GM19467 (cell line): ENCODE data around the gene ITM2C.

ENCODE experiments used
- ATAC-seq: cut with Tn5 transposase; IDR thresholded peaks from one replicate; pipeline ENCODE4 v1.9.1; 2021; ENCODE audit warnings: mild to moderate bottlenecking, moderate library complexity; ENCODE audit not compliant: unreplicated experiment

Gene ITM2C

GRCh38 chr2:230849633-230850357, 14.9 kb upstream of the ITM2C start:
- ATAC-seq = no peak

- ATAC-seq = no peak
Measured at GRCh38 chr2:230850358-230850658, 14.4 kb upstream of the ITM2C start.

- ATAC-seq = no peak
Measured at GRCh38 chr2:230852113-230852512, 12.6 kb upstream of the ITM2C start.

- ATAC-seq = no peak
Measured at GRCh38 chr2:230861552-230862255, 3.0 kb upstream of the ITM2C start.

GRCh38 chr2:230862292-230862691, 2.5 kb upstream of the ITM2C start:
- ATAC-seq = no peak

- ATAC-seq = no peak
Measured at GRCh38 chr2:230863031-230863430, 1.7 kb upstream of the ITM2C start.

- ATAC-seq = no peak
Measured at GRCh38 chr2:230863442-230864121, 1.2 kb upstream of the ITM2C start.

- ATAC-seq = no peak
Measured at GRCh38 chr2:230864122-230864604, 579 bp upstream of the ITM2C start.

- ATAC-seq = no peak
Measured at GRCh38 chr2:230865307-230865765, 594 bp downstream of the ITM2C start.

- no peak for ATAC-seq
Measured at GRCh38 chr2:230865766-230866755, 1.3 kb downstream of the ITM2C start.

- no peak for ATAC-seq
Measured at GRCh38 chr2:230866756-230867523, 2.2 kb downstream of the ITM2C start.

- ATAC-seq = no peak
Measured at GRCh38 chr2:230868161-230868946, 3.6 kb downstream of the ITM2C start.

- ATAC-seq = no peak
Measured at GRCh38 chr2:230868947-230869913, 4.5 kb downstream of the ITM2C start.

GRCh38 chr2:230869914-230870543, 5.3 kb downstream of the ITM2C start:
- ATAC-seq = no peak

GRCh38 chr2:230870544-230871360, 6.0 kb downstream of the ITM2C start:
- ATAC-seq = no peak

- ATAC-seq = no peak
Measured at GRCh38 chr2:230871361-230872150, 6.8 kb downstream of the ITM2C start.
